SK-N-MC (cell line): ENCODE results near the gene LRP1B.
"Not testable (repeated sequence)": the region's sequence is repeated elsewhere in the genome, so short reads cannot be mapped to it uniquely, and the experiment has no call there.

Source experiments
- EZH2 ChIP-seq: fragments of 200-600 bp; sonication (generic); IDR thresholded peaks from one replicate; pipeline ENCODE4 v1.6.1; 2017; ENCODE audit warnings: antibody characterized with exemption
- FOXP2 ChIP-seq: optimal IDR thresholded peaks from 2 replicates; pipeline ENCODE3; 2011; ENCODE audit warnings: mild to moderate bottlenecking, moderate library complexity; ENCODE audit not compliant: insufficient read depth; ENCODE audit errors: extremely low read length, control extremely low read depth
- POLR2AphosphoS5 ChIP-seq: IDR thresholded peaks from 2 replicates; pipeline ENCODE4 v1.6.1; 2012; ENCODE audit warnings: mild to moderate bottlenecking, low read depth, low read length, borderline replicate concordance

DNA sequence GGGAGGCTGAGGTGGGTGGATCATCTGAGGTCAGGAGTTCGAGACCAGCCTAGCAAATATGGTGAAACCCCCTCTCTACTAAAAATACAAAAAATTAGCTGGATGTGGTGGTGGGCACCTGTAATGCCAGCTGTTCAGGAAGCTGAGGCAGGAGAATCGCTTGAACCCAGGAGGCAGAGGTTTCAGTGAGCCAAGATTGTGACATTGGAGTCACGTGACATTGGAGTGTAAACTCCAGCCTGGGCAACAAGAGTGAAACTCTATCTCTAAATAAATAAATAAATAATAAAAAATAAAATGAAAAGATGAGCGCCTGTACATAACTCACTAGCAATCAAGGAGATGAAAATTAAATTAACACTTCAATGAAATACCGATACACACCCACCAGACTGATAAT is 1853.5 kb downstream of the LRP1B start:
- TF ChIP-seq POLR2AphosphoS5, EZH2, FOXP2: not testable (repeated sequence)
